Measurements from ENCODE around the gene NKAIN2.

Gene NKAIN2

DNA sequence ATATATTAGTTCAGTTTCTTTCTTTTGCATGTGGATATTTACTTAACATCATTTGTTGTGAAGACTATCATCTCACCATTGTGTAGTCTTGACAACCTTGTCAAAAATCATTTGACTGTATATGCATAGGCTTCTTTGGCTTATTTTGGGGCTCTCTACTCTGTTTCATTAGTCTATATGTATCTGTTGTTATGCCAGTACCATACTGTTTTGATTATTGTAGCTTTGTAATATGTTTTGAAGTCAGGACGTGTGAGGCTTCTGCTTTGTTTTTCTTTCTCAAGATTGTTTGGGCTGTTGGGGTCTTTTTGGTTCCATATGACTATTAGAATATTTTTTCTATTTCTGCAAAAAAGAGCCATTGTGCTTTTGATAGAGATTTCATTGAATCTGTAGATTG lies 870.4 kb downstream of the NKAIN2 start:
- no peak for DNase-seq (ENCODE audit: low read depth)
- TF ChIP-seq, protein P1, sequence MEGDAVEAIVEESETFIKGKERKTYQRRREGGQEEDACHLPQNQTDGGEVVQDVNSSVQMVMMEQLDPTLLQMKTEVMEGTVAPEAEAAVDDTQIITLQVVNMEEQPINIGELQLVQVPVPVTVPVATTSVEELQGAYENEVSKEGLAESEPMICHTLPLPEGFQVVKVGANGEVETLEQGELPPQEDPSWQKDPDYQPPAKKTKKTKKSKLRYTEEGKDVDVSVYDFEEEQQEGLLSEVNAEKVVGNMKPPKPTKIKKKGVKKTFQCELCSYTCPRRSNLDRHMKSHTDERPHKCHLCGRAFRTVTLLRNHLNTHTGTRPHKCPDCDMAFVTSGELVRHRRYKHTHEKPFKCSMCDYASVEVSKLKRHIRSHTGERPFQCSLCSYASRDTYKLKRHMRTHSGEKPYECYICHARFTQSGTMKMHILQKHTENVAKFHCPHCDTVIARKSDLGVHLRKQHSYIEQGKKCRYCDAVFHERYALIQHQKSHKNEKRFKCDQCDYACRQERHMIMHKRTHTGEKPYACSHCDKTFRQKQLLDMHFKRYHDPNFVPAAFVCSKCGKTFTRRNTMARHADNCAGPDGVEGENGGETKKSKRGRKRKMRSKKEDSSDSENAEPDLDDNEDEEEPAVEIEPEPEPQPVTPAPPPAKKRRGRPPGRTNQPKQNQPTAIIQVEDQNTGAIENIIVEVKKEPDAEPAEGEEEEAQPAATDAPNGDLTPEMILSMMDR (conservative IDR thresholded peaks at IDR 0.05; ENCODE audit: low read length): no peak
- no peak overlapping the region for H3K4me3 ChIP-seq (ENCODE audit: low read length)

DNA sequence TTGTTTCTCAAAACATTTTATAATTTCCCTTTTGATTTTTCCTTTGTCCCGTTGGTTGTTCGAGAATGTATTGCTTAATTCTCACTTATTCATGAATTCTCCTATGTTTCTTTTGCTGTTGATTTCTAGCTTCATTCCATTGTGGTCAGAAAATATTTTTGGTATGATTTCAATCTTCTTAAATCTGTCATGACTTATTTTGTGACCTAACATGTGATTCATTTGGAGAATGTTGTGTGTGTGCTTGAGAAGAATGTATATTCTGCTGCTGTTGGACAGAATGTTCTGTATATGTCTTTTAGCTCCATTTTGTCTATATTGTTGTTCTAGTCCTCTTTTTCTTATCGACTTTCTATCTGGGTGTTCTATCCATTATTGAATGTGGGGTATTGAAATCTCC lies 872.4 kb downstream of the NKAIN2 start:
- TF ChIP-seq, protein P1 (conservative IDR thresholded peaks at IDR 0.05; ENCODE audit: low read length): no peak
- H3K4me3 ChIP-seq (ENCODE audit: low read length): no peak overlapping the region
- peak; percentile 56 for DNase-seq (ENCODE audit: low read depth)

DNA sequence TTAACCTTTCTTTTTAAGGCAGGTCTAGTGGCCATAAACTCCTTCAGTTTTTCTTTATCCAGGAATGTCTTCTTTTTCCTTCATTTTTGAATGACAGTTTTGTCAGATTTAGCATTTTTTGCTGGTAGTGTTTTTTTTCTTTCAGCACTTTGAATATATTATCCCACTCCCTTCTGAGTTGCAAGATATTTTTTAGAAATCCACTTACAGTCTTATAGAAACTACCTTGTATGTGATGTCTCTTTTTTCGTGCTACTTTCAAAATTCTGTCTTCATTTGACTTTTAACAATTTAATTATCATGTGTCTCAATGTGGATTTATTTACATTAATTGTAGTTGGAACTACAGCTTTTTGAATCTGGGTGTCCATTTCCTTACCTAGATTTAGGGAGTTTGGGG lies 874.2 kb downstream of the NKAIN2 start:
- TF ChIP-seq, protein P1 (conservative IDR thresholded peaks at IDR 0.05; ENCODE audit: low read length): no peak
- DNase-seq (ENCODE audit: low read depth): no peak
- no peak overlapping the region for H3K4me3 ChIP-seq (ENCODE audit: low read length)

DNA sequence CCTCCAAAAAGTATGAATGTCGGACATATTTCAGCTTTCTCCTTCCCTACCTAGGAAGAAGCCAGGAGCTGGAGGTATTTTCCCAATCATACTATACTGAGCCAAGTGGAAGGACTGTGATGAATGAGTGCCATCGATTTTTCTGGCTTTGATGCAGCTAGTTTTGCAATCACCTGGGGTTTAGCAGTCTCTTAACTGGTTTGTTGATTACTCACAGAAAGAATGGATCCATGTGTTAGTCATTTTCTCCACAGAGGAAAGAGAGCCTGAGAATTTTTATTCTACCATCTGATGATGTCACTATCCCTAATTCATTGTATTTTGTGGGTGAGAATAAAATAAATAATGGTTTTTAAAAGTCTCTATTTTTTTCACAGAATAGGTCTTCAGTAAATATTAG lies 875.7 kb downstream of the NKAIN2 start:
- peak; percentile 47 for DNase-seq (ENCODE audit: low read depth)
- TF ChIP-seq, protein P1 (conservative IDR thresholded peaks at IDR 0.05; ENCODE audit: low read length): no peak
- H3K4me3 ChIP-seq (ENCODE audit: low read length): no peak overlapping the region

DNA sequence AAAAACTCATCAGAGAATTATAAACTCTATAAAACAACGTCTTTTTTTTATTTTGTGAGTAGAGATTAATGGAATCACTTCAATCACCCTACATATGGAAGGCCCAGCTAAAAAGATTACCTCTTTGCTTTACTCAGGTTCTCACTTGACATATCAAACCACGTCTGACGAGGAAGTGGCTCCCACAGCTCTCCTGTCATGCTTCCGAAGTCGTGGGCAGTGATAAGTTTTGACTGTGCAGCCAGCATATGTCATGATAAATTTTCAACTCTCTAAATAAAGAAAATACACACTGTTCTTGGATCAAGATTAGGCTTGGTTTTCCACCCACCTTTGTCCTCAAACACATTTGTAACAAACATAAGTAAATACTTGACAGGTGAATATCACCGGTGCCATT lies 879.1 kb downstream of the NKAIN2 start:
- no peak overlapping the region for H3K4me3 ChIP-seq (ENCODE audit: low read length)
- TF ChIP-seq, protein P1 (conservative IDR thresholded peaks at IDR 0.05; ENCODE audit: low read length): no peak
- no peak for DNase-seq (ENCODE audit: low read depth)

DNA sequence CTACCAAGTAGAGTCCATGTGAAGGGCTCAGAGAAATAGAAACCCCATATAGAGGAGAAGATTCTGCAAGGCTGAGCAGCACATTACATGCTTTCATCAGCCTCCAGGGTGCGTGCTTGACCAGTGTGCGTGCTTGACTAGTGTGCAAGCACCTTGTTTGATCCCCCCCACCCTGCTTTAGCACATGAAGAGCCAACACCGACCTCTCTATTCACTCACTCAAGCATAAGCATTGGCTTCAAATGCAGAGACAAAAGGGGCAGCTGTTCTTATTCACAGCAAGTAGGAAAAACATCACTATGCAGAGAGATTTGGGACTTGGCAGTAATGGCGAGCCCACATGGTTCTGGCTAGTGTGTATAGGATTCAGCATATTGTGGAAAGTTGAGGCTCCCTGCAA lies 879.8 kb downstream of the NKAIN2 start:
- TF ChIP-seq, protein P1 (conservative IDR thresholded peaks at IDR 0.05; ENCODE audit: low read length): no peak
- DNase-seq (ENCODE audit: low read depth): no peak
- no peak overlapping the region for H3K4me3 ChIP-seq (ENCODE audit: low read length)

DNA sequence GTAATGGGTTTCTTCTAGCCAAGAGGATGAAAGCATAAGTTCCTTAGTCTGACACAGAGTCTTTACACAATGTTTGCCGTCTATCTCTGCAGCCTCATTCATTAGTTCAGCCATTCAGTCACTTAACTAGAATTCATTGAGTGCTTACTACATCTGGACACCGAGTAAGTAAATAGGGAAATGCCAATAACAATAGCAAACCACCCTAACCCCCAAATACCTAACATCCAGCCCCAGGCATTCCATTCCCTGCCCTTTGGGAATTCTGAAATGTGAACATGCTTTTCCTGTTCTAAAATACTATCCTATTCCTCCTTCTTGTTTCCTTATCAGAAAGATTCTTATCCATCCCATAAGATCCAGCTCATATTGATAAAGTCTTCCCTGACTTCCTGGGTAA lies 881.0 kb downstream of the NKAIN2 start:
- TF ChIP-seq, protein P1 (conservative IDR thresholded peaks at IDR 0.05; ENCODE audit: low read length): no peak
- peak; percentile 22 for DNase-seq (ENCODE audit: low read depth)
- H3K4me3 ChIP-seq (ENCODE audit: low read length): no peak overlapping the region

Measured in AG10803 (cell line).